ENCODE data around the gene NUDCD3. TPM values are rescaled to one million over a fixed set of nuclear protein-coding genes. Genes with fewer than 3 reads are reported as not detected.

NUDCD3 gene
- total RNA-seq, 1 experiment from 2014 or later = 117 TPM

DNA sequence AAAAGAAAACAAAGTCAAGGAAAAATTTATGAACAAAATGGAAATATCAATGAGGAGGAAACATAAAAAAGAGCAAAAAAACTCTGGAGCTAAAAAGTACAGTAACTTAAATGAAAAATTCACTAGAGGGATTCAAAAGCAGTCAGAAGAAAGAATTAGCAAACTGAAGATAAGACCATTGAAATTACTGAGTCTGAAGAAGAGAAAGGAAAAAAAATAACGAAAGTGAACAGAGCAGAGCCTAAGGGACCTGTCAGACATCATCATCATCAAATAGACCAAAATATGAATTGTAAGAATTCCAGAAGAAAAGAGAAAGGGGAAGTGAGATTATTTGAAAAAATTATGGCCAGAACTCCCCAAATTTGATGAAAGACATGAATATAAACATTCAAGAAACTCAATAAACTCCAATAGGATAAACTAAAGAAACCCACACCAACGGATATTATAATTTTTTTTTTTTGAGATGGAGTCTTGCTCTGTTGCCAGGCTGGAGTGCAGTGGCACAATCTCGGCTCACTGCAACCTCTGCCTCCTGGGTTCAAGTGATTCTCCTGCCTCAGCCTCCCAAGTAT is 34.4 kb upstream of the NUDCD3 start:
- BruUV-seq (replicated peaks) = no TSS peak
- ATAC-seq = no peak

DNA sequence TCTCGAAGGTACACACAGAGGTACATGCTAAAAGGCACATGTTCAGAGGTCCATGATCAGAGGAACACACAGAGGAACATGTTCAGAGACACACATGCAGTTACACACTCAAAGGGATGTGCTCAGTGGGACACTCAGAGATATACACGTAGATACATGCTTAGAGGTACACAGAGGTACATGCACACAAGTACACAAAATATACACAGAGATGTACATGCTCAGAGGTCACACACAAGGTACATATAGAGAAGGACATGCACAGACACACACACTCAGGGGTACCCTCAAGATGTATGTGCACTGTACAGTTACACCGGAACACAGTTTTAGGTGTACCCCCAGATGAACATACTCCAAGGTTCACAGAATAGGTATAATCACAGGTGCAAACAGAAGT is 31.9 kb upstream of the NUDCD3 start:
- Histone ChIP-seq H3K4me1 (ENCODE audit: control insufficient read depth, insufficient read depth, low read length) (no peaks in the 10 kb centered on the region), H3K27me3 (ENCODE audit: control insufficient read depth, insufficient read depth, low read length) (no peaks in the 10 kb centered on the region), H3K27ac (ENCODE audit: low read length) (no peak overlapping the region), H3K9me3 (ENCODE audit: control insufficient read depth, insufficient read depth, low read depth, low read length) (0 out of 2 replicates have a peak, but pooled peaks cover 4% of the 10 kb centered on the region), H3K36me3 (ENCODE audit: control insufficient read depth, insufficient read depth, low read length) (no peaks in the 10 kb centered on the region), H3K4me3 (ENCODE audit: low read depth in 2 of 2, low read length in 2 of 2) (no peak overlapping the region)
- no TSS peak for BruUV-seq (replicated peaks)
- ChIA-PET POLR2A (no interaction called here), CTCF (no interaction called here)
- in situ Hi-C loops (cut with HindIII; ENCODE audit: low pct_unique_long_range_greater_than_20kb, low sequenced_read_pairs) = no loop called here
- ATAC-seq (no peak), DNase-seq (ENCODE audit: low read depth, low spot score) (no peak)
- TF ChIP-seq, protein P1, sequence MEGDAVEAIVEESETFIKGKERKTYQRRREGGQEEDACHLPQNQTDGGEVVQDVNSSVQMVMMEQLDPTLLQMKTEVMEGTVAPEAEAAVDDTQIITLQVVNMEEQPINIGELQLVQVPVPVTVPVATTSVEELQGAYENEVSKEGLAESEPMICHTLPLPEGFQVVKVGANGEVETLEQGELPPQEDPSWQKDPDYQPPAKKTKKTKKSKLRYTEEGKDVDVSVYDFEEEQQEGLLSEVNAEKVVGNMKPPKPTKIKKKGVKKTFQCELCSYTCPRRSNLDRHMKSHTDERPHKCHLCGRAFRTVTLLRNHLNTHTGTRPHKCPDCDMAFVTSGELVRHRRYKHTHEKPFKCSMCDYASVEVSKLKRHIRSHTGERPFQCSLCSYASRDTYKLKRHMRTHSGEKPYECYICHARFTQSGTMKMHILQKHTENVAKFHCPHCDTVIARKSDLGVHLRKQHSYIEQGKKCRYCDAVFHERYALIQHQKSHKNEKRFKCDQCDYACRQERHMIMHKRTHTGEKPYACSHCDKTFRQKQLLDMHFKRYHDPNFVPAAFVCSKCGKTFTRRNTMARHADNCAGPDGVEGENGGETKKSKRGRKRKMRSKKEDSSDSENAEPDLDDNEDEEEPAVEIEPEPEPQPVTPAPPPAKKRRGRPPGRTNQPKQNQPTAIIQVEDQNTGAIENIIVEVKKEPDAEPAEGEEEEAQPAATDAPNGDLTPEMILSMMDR (IDR thresholded peaks at IDR 0.05) = no peak
- TF ChIP-seq POLR2AphosphoS5 (IDR thresholded peaks at IDR 0.05; ENCODE audit: low read depth, low read length) = no peak
- TF ChIP-seq SIN3A (IDR thresholded peaks at IDR 0.05; ENCODE audit: borderline replicate concordance, insufficient read depth, low read depth, low read length) = no peak
- no peak for TF ChIP-seq TCF7L2 (IDR thresholded peaks at IDR 0.05; ENCODE audit: low read depth, low read length)
- TF ChIP-seq, protein P2, sequence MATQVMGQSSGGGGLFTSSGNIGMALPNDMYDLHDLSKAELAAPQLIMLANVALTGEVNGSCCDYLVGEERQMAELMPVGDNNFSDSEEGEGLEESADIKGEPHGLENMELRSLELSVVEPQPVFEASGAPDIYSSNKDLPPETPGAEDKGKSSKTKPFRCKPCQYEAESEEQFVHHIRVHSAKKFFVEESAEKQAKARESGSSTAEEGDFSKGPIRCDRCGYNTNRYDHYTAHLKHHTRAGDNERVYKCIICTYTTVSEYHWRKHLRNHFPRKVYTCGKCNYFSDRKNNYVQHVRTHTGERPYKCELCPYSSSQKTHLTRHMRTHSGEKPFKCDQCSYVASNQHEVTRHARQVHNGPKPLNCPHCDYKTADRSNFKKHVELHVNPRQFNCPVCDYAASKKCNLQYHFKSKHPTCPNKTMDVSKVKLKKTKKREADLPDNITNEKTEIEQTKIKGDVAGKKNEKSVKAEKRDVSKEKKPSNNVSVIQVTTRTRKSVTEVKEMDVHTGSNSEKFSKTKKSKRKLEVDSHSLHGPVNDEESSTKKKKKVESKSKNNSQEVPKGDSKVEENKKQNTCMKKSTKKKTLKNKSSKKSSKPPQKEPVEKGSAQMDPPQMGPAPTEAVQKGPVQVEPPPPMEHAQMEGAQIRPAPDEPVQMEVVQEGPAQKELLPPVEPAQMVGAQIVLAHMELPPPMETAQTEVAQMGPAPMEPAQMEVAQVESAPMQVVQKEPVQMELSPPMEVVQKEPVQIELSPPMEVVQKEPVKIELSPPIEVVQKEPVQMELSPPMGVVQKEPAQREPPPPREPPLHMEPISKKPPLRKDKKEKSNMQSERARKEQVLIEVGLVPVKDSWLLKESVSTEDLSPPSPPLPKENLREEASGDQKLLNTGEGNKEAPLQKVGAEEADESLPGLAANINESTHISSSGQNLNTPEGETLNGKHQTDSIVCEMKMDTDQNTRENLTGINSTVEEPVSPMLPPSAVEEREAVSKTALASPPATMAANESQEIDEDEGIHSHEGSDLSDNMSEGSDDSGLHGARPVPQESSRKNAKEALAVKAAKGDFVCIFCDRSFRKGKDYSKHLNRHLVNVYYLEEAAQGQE (IDR thresholded peaks at IDR 0.05; ENCODE audit: insufficient read depth in 1 of 2, low read depth in 2 of 2, low read length in 1 of 2) = no peak
- intact Hi-C loops (cut with micrococcal nuclease; ENCODE audit: unreplicated experiment) = no loop called here

More for the DNA sequence above, 34.4 kb upstream of the NUDCD3 start:
- in situ Hi-C loops (cut with HindIII; ENCODE audit: low pct_unique_long_range_greater_than_20kb, low sequenced_read_pairs) = no loop called here
- Histone ChIP-seq H3K27ac (ENCODE audit: low read length) (no peak overlapping the region), H3K4me1 (ENCODE audit: control insufficient read depth, insufficient read depth, low read length) (no peaks in the 10 kb centered on the region), H3K36me3 (ENCODE audit: control insufficient read depth, insufficient read depth, low read length) (no peaks in the 10 kb centered on the region), H3K27me3 (ENCODE audit: control insufficient read depth, insufficient read depth, low read length) (no peaks in the 10 kb centered on the region), H3K9me3 (ENCODE audit: control insufficient read depth, insufficient read depth, low read depth, low read length) (0 out of 2 replicates have a peak, but pooled peaks cover 4% of the 10 kb centered on the region), H3K4me3 (ENCODE audit: low read depth in 2 of 2, low read length in 2 of 2) (no peak overlapping the region)
- TF ChIP-seq, protein P1 (IDR thresholded peaks at IDR 0.05) = no peak
- no peak for TF ChIP-seq TCF7L2 (IDR thresholded peaks at IDR 0.05; ENCODE audit: low read depth, low read length)
- TF ChIP-seq, protein P2 (IDR thresholded peaks at IDR 0.05; ENCODE audit: insufficient read depth in 1 of 2, low read depth in 2 of 2, low read length in 1 of 2) = no peak
- no peak for TF ChIP-seq SIN3A (IDR thresholded peaks at IDR 0.05; ENCODE audit: borderline replicate concordance, insufficient read depth, low read depth, low read length)
- TF ChIP-seq POLR2AphosphoS5 (IDR thresholded peaks at IDR 0.05; ENCODE audit: low read depth, low read length) = no peak
- intact Hi-C loops (cut with micrococcal nuclease; ENCODE audit: unreplicated experiment) = no loop called here
- ChIA-PET POLR2A (interaction anchor here (0.6 kb wide), 1 partner anchor 10 kb away, joined by 4 read pairs; no protein-coding TSS in a partner anchor), CTCF (no interaction called here)
- DNase-seq (ENCODE audit: low read depth, low spot score) = no peak
